Pancreas (tissue), 10 donors: Measurements from ENCODE around the gene SPOCK1. TPM values are rescaled to one million over a fixed set of nuclear protein-coding genes. Genes with fewer than 3 reads are reported as not detected.

Experiments
- ATAC-seq, 4 donors: fragments of 200-7000 bp; cut with Tn5 transposase; one replicate each; pipeline versions ENCODE4 v1.8.0 to v1.9.1; 2020; ENCODE audit warnings: mild to moderate bottlenecking in 4 of 4, moderate library complexity in 4 of 4
- DNase-seq, 6 donors: peaks; one replicate each; pipeline ENCODE4 v3.0.0-alpha.2; 2020
- FAIRE-seq: peaks from 2 replicates; lab custom pipeline; 2012; peaks lifted over from hg19 to GRCh38; lab: Jason Lieb, UNC
- H3K27ac ChIP-seq, 4 donors: fragments of 200-600 bp; sonication (generic); 1 replicate in 3 of 4; 2 replicates in 1 of 4; pipeline versions ENCODE4 v1.5.0 to v1.8.0; 2020
- H3K27me3 ChIP-seq, 4 donors: fragments of 200-600 bp; one replicate each; pipeline ENCODE4 v1.8.0; 2021
- H3K36me3 ChIP-seq, 3 donors: fragments of 200-600 bp; sonication (generic) in 1 of 3; one replicate each; pipeline versions ENCODE4 v1.5.0 to v1.8.0; 2020 to 2021
- H3K4me1 ChIP-seq, 3 donors: fragments of 200-600 bp; one replicate each; pipeline ENCODE4 v1.8.0; 2021
- H3K4me3 ChIP-seq, 4 donors: fragments of 200-600 bp; sonication (generic) in 2 of 4; one replicate each; pipeline versions ENCODE4 v1.5.0 to v1.8.0; 2020 to 2021
- H3K9me3 ChIP-seq, 4 donors: fragments of 200-600 bp; one replicate each; pipeline ENCODE4 v1.8.0; 2021
- CTCF ChIP-seq, 4 donors: fragments of 200-600 bp; sonication (generic) in 3 of 4; IDR thresholded peaks; one replicate each; pipeline versions ENCODE4 v1.5.0 to v1.8.0; 2021; ENCODE audit warnings: antibody characterized with exemption in 4 of 4
- WGBS, 2 donors: extraction: QIAGEN DNeasy Blood & Tissue Kit; methylation state at CpG; one replicate each; pipeline ENCODE4 v1.1.7; 2013; 5-methylcytosine and 5-hydroxymethylcytosine counted together
- intact Hi-C, 3 donors: fragments of 100-400 bp; cut with DNase I; formaldehyde crosslinking; loops; one replicate each; pipeline versions ENCODE4 v1.11.1 to v1.14.2; 2022
- polyA plus RNA-seq, 2 donors: library from polyadenylated mRNA; stranded (reverse); fragments of 200-250 nt; gene quantifications; one replicate each; pipeline ENCODE4 v1.2.3, GENCODE V29; 2013
- total RNA-seq, 6 donors: library from RNA; stranded (reverse); fragmentation: NEBNext Ultra II Directional in 4 of 6; extraction: Animal tissue kit (Norgen Biotek cat#: 25700) in 4 of 6; gene quantifications; one replicate each; pipeline versions ENCODE4 v1.2.1 to v1.2.4, GENCODE V29; 2021 to 2023
- donor health status: healthy with polysubstance abuse.
- donor health status: DM: no; HTN: no; CAD: no; lungs with moderate emphysema.
- donor health status: DM: no; HTN: no; CAD: no.
- donor health status: control.
- donor health status: control.
- donor health status: Bipolar disorder and iron deficiency.
- donor health status: DM: yes; HTN: yes; CAD: no.
- donor health status: DM: no; HTN: no; CAD: no.
- donor health status: DM: no; HTN: no; CAD: no.
- donor health status: DM: yes; HTN: yes; CAD: no.

The SPOCK1 gene
- total and polyA plus RNA-seq, 8 donors, result 1.7 to 16.5 (median 5.3) TPM

GRCh38 chr5:137179203-137179602 is 319.9 kb downstream of the SPOCK1 start:
- Histone ChIP-seq H3K36me3 (no peaks in the 10 kb centered on the region), H3K4me3 (no peak overlapping the region), H3K9me3 (no peaks in the 10 kb centered on the region), H3K27ac (no peak overlapping the region), H3K4me1 (no peaks in the 10 kb centered on the region), H3K27me3 (no peaks in the 10 kb centered on the region)
- WGBS, 2 donors, result 86 to 92% methylated on average over 2 of the region's 2 CpGs
- DNase-seq (no peak), FAIRE-seq (no peak), ATAC-seq (no peak)
- intact Hi-C loops, result no loop called here
- no peak for TF ChIP-seq CTCF (IDR thresholded peaks at IDR 0.05)

GRCh38 chr5:137176609-137177008 is 322.5 kb downstream of the SPOCK1 start:
- Histone ChIP-seq H3K27me3 (no peaks in the 10 kb centered on the region), H3K4me1 (no peaks in the 10 kb centered on the region), H3K27ac (no peak overlapping the region), H3K36me3 (no peaks in the 10 kb centered on the region), H3K9me3 (no peaks in the 10 kb centered on the region), H3K4me3 (no peak overlapping the region)
- 89 to 91% methylated on average over 2 of the region's 2 CpGs for WGBS, 2 donors
- FAIRE-seq (no peak), ATAC-seq (no peak), DNase-seq (no peak)
- no peak for TF ChIP-seq CTCF (IDR thresholded peaks at IDR 0.05)
- intact Hi-C loops, result no loop called here

- Histone ChIP-seq H3K4me3 (no peak overlapping the region), H3K9me3 (no peaks in the 10 kb centered on the region), H3K27ac (no peak overlapping the region), H3K4me1 (no peaks in the 10 kb centered on the region), H3K27me3 (no peaks in the 10 kb centered on the region), H3K36me3 (no peaks in the 10 kb centered on the region)
- peak; percentile 43 to 80 (median 62) for ATAC-seq
- no peak for DNase-seq
- no peak for FAIRE-seq
- intact Hi-C loops, result no loop called here
- TF ChIP-seq CTCF (IDR thresholded peaks at IDR 0.05), result no peak
- 19 to 20% methylated on average over 2 of the region's 2 CpGs for WGBS, 2 donors
These were observed 323.0 kb downstream of the SPOCK1 start for GRCh38 chr5:137176126-137176525.

GRCh38 chr5:137174196-137174595 is 324.9 kb downstream of the SPOCK1 start:
- ATAC-seq (no peak), DNase-seq (no peak), FAIRE-seq (no peak)
- Histone ChIP-seq H3K4me3 (no peak overlapping the region), H3K9me3 (no peaks in the 10 kb centered on the region), H3K4me1 (no peaks in the 10 kb centered on the region), H3K36me3 (no peaks in the 10 kb centered on the region), H3K27me3 (no peaks in the 10 kb centered on the region), H3K27ac (no peak overlapping the region)
- intact Hi-C loops, result no loop called here
- TF ChIP-seq CTCF (IDR thresholded peaks at IDR 0.05), result no peak
- 90 to 94% methylated on average over 3 of the region's 3 CpGs for WGBS, 2 donors

DNA sequence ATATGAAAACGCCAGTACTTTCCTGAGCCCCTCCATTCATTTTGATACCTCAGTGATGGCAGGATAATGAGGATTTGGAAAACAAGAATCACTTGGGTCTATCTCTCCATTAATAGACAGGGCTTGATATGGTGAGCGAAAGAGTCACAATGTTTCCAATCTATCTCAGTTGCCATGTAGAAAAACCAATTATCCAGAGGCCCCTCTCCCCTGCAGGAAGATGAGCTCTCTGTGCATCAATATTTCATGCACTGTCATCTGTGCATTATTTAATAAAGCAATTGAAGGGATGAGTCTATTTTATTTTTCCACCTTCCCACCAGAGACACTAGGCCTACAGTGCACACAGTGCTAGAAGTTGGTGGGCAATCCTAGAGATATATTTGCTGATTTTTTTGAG is 326.9 kb downstream of the SPOCK1 start:
- intact Hi-C loops, result no loop called here
- FAIRE-seq (no peak), ATAC-seq (no peak), DNase-seq (no peak)
- H3K4me1 ChIP-seq, result no peaks in the 10 kb centered on the region
- H3K36me3 ChIP-seq, result no peaks in the 10 kb centered on the region
- no peak overlapping the region for H3K27ac ChIP-seq
- H3K27me3 ChIP-seq, result no peaks in the 10 kb centered on the region
- H3K9me3 ChIP-seq, result no peaks in the 10 kb centered on the region
- no peak overlapping the region for H3K4me3 ChIP-seq
- no peak for TF ChIP-seq CTCF (IDR thresholded peaks at IDR 0.05)
- WGBS, 2 donors, result 67 to 73% methylated on average over 2 of the region's 2 CpGs
